Activated naive CD4-positive, alpha-beta T cell treated with anti-CD3 and anti-CD28 coated beads, Interleukin-2, amount 50 U/mL, for 72 hours (primary cell): Measurements from ENCODE around the gene KRT32. TPM values are rescaled to one million over a fixed set of nuclear protein-coding genes. Genes with fewer than 3 reads are reported as not detected.

Experiments
- ATAC-seq, 2 donors: fragments of 150-1000 bp; cut with Tn5 transposase; 2 replicates each; pipeline ENCODE4 v1.10.0; 2021; ENCODE audit warnings: mild to moderate bottlenecking in 2 of 2, moderate library complexity in 2 of 2
- DNase-seq, 2 donors: peaks; one replicate each; pipeline ENCODE4 v3.0.0; 2021 to 2022; ENCODE audit warnings: low spot score in 2 of 2
- H3K27ac Mint-ChIP-seq, 2 donors: one replicate each; pipeline ENCODE4 v1.8.0; 2022; ENCODE audit warnings: mild to moderate bottlenecking in 2 of 2, mixed read lengths in 2 of 2
- H3K36me3 Mint-ChIP-seq, 2 donors: one replicate each; pipeline ENCODE4 v1.8.0; 2022; ENCODE audit warnings: mixed read lengths in 2 of 2
- H3K9me3 Mint-ChIP-seq, 2 donors: one replicate each; pipeline ENCODE4 v1.8.0; 2022; ENCODE audit warnings: mixed read lengths in 2 of 2
- total RNA-seq, 2 donors: library from RNA; stranded (reverse); gene quantifications; one replicate each; pipeline ENCODE4 v1.2.3, GENCODE V29; 2022

Gene KRT32
- total RNA-seq: not detected

DNA sequence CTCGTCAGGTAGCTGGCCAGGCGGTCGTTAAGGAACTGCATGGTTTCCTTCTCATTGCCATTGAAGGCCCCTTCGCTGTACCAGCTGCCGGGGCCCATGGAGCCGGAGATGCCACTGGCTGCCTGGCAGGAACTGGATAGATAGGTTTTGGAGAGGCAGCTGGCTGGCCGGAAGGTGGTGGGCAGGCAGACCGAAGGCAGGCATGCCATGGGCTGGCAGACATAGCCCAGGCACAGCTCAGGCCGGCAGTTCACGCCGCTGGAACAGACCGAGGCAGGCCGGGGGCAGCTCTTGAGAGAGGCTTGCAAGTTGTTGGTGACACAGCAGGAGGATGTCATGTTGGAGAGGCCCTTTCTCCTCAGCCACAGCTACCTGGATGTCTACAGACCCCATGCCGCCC, at the start of gene KRT32:
TSS of gene KRT32 (minus strand) at position 399 of the 400 bp plus-strand sequence. CDS start at position 338, 61 bp downstream.
- Mint-ChIP-seq H3K36me3 (no peaks in the 10 kb centered on the region), H3K9me3 (peaks cover 4 to 12% of the 10 kb centered on the region in 2 donors), H3K27ac (no peak within 1 kb of the TSS)
- no peak for DNase-seq
- no peak for ATAC-seq

- H3K27ac Mint-ChIP-seq: no peak overlapping the region
- no peaks in the 10 kb centered on the region for H3K9me3 Mint-ChIP-seq
- H3K36me3 Mint-ChIP-seq: no peaks in the 10 kb centered on the region
- DNase-seq: no peak
- ATAC-seq: no peak
Measured at GRCh38 chr17:41516830-41517283, 49.7 kb upstream of the KRT32 start.

DNA sequence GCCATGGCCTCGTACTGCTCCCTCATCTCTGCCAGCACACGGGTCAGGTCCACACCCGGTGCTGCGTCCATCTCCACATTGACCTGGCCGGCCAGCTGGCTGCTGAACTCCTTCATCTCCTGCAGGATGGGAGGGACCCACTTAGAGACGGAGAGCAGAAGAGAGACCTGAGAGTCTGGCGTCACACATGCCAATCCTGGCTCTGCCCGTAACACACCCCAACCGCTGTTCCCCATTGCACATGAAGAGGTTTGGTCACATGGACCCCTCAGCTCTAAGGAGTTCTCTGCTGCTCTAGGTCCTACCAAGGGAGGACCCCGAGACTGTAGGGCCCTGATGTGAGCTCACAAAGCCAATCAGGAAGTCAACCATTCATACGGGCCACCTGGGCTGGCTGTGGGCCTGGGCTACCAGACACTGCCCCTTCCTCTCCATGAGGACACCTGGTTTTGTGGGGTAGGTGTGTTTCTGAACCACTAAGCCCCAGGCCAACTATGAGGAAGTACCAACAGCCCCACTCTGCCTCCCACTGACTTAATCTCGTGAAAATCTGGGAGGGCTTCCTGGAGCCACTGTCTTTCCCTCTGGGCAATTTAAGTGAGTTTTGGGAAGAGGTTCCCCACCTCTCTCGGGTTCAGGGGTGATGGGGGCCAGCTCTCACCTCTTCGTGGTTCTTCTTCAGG, 49.1 kb upstream of the KRT32 start:
- Mint-ChIP-seq H3K36me3 (no peaks in the 10 kb centered on the region), H3K9me3 (no peaks in the 10 kb centered on the region), H3K27ac (no peak overlapping the region)
- DNase-seq (no peak), ATAC-seq (no peak)

- Mint-ChIP-seq H3K36me3 (no peaks in the 10 kb centered on the region), H3K27ac (no peak overlapping the region), H3K9me3 (no peaks in the 10 kb centered on the region)
- DNase-seq: no peak
- no peak for ATAC-seq
Measured at GRCh38 chr17:41513168-41513547, 46.0 kb upstream of the KRT32 start.

- Mint-ChIP-seq H3K36me3 (no peaks in the 10 kb centered on the region), H3K27ac (no peak overlapping the region), H3K9me3 (no peaks in the 10 kb centered on the region)
- ATAC-seq (no peak), DNase-seq (no peak)
Measured at GRCh38 chr17:41512546-41513167, 45.5 kb upstream of the KRT32 start.

GRCh38 chr17:41511716-41512115, 44.5 kb upstream of the KRT32 start:
- Mint-ChIP-seq H3K9me3 (no peaks in the 10 kb centered on the region), H3K27ac (no peak overlapping the region), H3K36me3 (no peaks in the 10 kb centered on the region)
- no peak for DNase-seq
- no peak for ATAC-seq

- no peak overlapping the region for H3K27ac Mint-ChIP-seq
- ATAC-seq (no peak), DNase-seq (no peak)
- H3K36me3 Mint-ChIP-seq: no peaks in the 10 kb centered on the region
- H3K9me3 Mint-ChIP-seq: no peaks in the 10 kb centered on the region
Measured at GRCh38 chr17:41511116-41511515, 43.9 kb upstream of the KRT32 start.

GRCh38 chr17:41510251-41511065, 43.3 kb upstream of the KRT32 start:
- no peaks in the 10 kb centered on the region for H3K36me3 Mint-ChIP-seq
- H3K9me3 Mint-ChIP-seq: no peaks in the 10 kb centered on the region
- no peak overlapping the region for H3K27ac Mint-ChIP-seq
- ATAC-seq (no peak), DNase-seq (no peak)

GRCh38 chr17:41507315-41507880, 40.2 kb upstream of the KRT32 start:
- Mint-ChIP-seq H3K9me3 (no peaks in the 10 kb centered on the region), H3K27ac (no peak overlapping the region), H3K36me3 (no peaks in the 10 kb centered on the region)
- ATAC-seq: no peak
- no peak for DNase-seq

DNA sequence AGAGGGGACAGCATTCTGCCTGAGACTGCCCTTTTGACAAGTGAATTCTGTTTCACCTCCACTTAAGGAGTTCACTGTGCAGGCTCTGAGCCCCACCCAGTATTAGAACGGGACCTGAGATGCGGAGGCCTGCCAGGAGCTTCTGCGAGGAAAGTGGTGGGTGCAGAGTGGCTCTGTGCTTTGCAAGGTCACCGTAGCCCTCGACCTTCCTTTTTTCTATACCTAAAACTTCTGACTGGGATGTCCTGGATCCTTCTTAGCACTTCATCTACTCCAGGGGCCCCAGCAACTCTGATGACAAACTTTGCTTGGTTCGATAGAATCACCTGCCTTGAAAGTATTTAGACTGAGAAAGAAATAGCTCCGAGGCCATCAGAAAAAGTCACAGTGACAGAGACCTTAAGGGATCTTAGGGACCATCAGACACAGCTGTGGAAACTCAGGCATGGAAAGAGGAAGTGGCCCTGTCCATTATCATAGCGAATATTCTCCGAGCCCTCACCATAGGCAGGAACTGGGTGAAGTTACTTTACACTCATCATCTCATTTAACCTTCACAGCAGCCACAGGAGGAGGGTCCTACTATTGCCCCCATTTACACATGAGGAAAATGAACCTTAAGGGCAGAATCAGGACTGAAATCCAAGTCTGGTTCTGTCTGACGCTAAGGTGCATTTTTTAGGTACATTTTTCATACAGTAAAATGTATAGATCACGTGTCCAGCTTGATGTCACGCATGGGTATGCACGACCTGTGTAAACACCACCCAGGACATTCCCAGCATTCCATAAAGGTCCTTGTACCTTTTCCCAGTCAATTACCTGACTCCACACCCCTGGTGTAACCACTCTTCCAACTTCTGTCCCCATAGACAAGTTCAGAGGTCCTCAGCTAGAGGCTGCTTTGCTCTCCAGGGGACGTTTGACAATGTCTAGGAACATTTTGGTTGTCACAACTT, 38.9 kb upstream of the KRT32 start:
- DNase-seq (no peak), ATAC-seq (no peak)

GRCh38 chr17:41505007-41505808, 38.0 kb upstream of the KRT32 start, which contains the start of gene KRT13:
Gene KRT13 (minus strand): TSS chr17:41505612. CDS start chr17:41505550, 62 bp downstream.
- Mint-ChIP-seq H3K9me3 (no peaks in the 10 kb centered on the region), H3K27ac (no peak within 1 kb of the TSS), H3K36me3 (no peaks in the 10 kb centered on the region)
- no peak for DNase-seq
- no peak for ATAC-seq

More for the DNA sequence above, 38.9 kb upstream of the KRT32 start:
- H3K9me3 Mint-ChIP-seq: no peaks in the 10 kb centered on the region
- no peaks in the 10 kb centered on the region for H3K36me3 Mint-ChIP-seq
- no peak overlapping the region for H3K27ac Mint-ChIP-seq

GRCh38 chr17:41504246-41504977, 37.2 kb upstream of the KRT32 start:
- DNase-seq (no peak), ATAC-seq (no peak)
- Mint-ChIP-seq H3K36me3 (no peaks in the 10 kb centered on the region), H3K27ac (no peak overlapping the region), H3K9me3 (no peaks in the 10 kb centered on the region)

- H3K36me3 Mint-ChIP-seq: no peaks in the 10 kb centered on the region
- no peak for ATAC-seq
- H3K27ac Mint-ChIP-seq: no peak overlapping the region
- DNase-seq: no peak
- no peaks in the 10 kb centered on the region for H3K9me3 Mint-ChIP-seq
Measured at GRCh38 chr17:41503202-41503601, 36.0 kb upstream of the KRT32 start.

- no peaks in the 10 kb centered on the region for H3K9me3 Mint-ChIP-seq
- no peak for ATAC-seq
- peak overlapping the region in 1 of 2 donors; percentile 66 for H3K27ac Mint-ChIP-seq
- no peaks in the 10 kb centered on the region for H3K36me3 Mint-ChIP-seq
- DNase-seq: no peak
Measured at GRCh38 chr17:41500131-41500911, 33.1 kb upstream of the KRT32 start.
